ENCODE measurements around the gene AKAP8.

- TF ChIP-seq CTCF (IDR thresholded peaks at IDR 0.05; ENCODE audit: low read depth, low read length) = no peak
- TF ChIP-seq EZH2phosphoT487 (IDR thresholded peaks at IDR 0.05; ENCODE audit: low read depth) = no peak
Measured at GRCh38 chr19:15424692-15425272, 45.2 kb upstream of the AKAP8 start.
